Dendritic cell treated with granulocyte-macrophage colony-stimulating factor and Interleukin-4, amounts not matched to agents 40 ng/mL and 50 ng/mL, for 4 days (primary cell): ENCODE measurements around the gene PYDC1.
A peak's percentile ranks its signal among the peaks of the same experiment; 100 is the strongest.
"Not testable (repeated sequence)": the region's sequence is repeated elsewhere in the genome, so short reads cannot be mapped to it uniquely, and the experiment has no call there.

Experiments
- H3K27ac Mint-ChIP-seq: one replicate; pipeline ENCODE4 v1.8.0; 2022; ENCODE audit warnings: mild to moderate bottlenecking, mixed read lengths
- H3K27me3 Mint-ChIP-seq: one replicate; pipeline ENCODE4 v1.8.0; 2022; ENCODE audit warnings: mild to moderate bottlenecking, mixed read lengths
- H3K36me3 Mint-ChIP-seq: one replicate; pipeline ENCODE4 v1.8.0; 2022; ENCODE audit warnings: low read depth, mixed read lengths
- H3K4me1 Mint-ChIP-seq: one replicate; pipeline ENCODE4 v1.8.0; 2022; ENCODE audit warnings: low read depth, mixed read lengths
- H3K4me3 Mint-ChIP-seq: one replicate; pipeline ENCODE4 v1.8.0; 2022; ENCODE audit warnings: mild to moderate bottlenecking, moderate library complexity, mixed read lengths
- H3K9me3 Mint-ChIP-seq: one replicate; pipeline ENCODE4 v1.8.0; 2022; ENCODE audit warnings: mixed read lengths
- intact Hi-C: fragments of 100-400 bp; cut with micrococcal nuclease; formaldehyde crosslinking; loops from one replicate; pipeline ENCODE4 v1.15.0; 2022

The PYDC1 gene

GRCh38 chr16:31196324-31197088, 20.4 kb downstream of the PYDC1 start:
- Mint-ChIP-seq H3K36me3 (peaks cover 85% of the 10 kb centered on the region), H3K27me3 (no peaks in the 10 kb centered on the region), H3K4me3 (no peak overlapping the region), H3K27ac (peak overlapping the region; percentile 48), H3K4me1 (peaks cover 76% of the 10 kb centered on the region), H3K9me3 (no peaks in the 10 kb centered on the region)
- intact Hi-C loops, result no loop called here

- H3K36me3 Mint-ChIP-seq, result peaks cover 85% of the 10 kb centered on the region
- H3K27me3 Mint-ChIP-seq, H3K4me3 Mint-ChIP-seq, H3K9me3 Mint-ChIP-seq, intact Hi-C loops: not testable (repeated sequence)
- peaks cover 76% of the 10 kb centered on the region for H3K4me1 Mint-ChIP-seq
- H3K27ac Mint-ChIP-seq, result peak overlapping the region; percentile 48
These were observed 21.1 kb downstream of the PYDC1 start for GRCh38 chr16:31195861-31196260.

- intact Hi-C loops, result no loop called here
- no peaks in the 10 kb centered on the region for H3K9me3 Mint-ChIP-seq
- H3K4me3 Mint-ChIP-seq, result no peak overlapping the region
- no peak overlapping the region for H3K27ac Mint-ChIP-seq
- peaks cover 90% of the 10 kb centered on the region for H3K36me3 Mint-ChIP-seq
- H3K4me1 Mint-ChIP-seq, result peaks cover 79% of the 10 kb centered on the region
- H3K27me3 Mint-ChIP-seq, result no peaks in the 10 kb centered on the region
These were observed 22.0 kb downstream of the PYDC1 start for GRCh38 chr16:31194898-31195297.

GRCh38 chr16:31193874-31194273, 23.1 kb downstream of the PYDC1 start:
- Mint-ChIP-seq H3K9me3 (no peaks in the 10 kb centered on the region), H3K4me1 (peaks cover 78% of the 10 kb centered on the region), H3K27me3 (no peaks in the 10 kb centered on the region), H3K27ac (no peak overlapping the region), H3K36me3 (peaks cover 90% of the 10 kb centered on the region), H3K4me3 (no peak overlapping the region)
- intact Hi-C loops, result no loop called here

GRCh38 chr16:31192856-31193642, 23.9 kb downstream of the PYDC1 start:
- peaks cover 92% of the 10 kb centered on the region for H3K36me3 Mint-ChIP-seq
- H3K27me3 Mint-ChIP-seq, result no peaks in the 10 kb centered on the region
- no peaks in the 10 kb centered on the region for H3K9me3 Mint-ChIP-seq
- intact Hi-C loops, result no loop called here
- no peak overlapping the region for H3K27ac Mint-ChIP-seq
- H3K4me1 Mint-ChIP-seq, result peaks cover 74% of the 10 kb centered on the region
- H3K4me3 Mint-ChIP-seq, result no peak overlapping the region

GRCh38 chr16:31191697-31192428, 25.1 kb downstream of the PYDC1 start:
- intact Hi-C loops, result no loop called here
- Mint-ChIP-seq H3K27me3 (no peaks in the 10 kb centered on the region), H3K4me1 (peaks cover 77% of the 10 kb centered on the region), H3K9me3 (no peaks in the 10 kb centered on the region), H3K4me3 (no peak overlapping the region), H3K27ac (no peak overlapping the region), H3K36me3 (peaks cover 99% of the 10 kb centered on the region)

- Mint-ChIP-seq H3K27ac (peak overlapping the region; percentile 41), H3K27me3 (no peaks in the 10 kb centered on the region), H3K9me3 (no peaks in the 10 kb centered on the region), H3K36me3 (peaks cover 100% of the 10 kb centered on the region), H3K4me3 (no peak overlapping the region), H3K4me1 (peaks cover 80% of the 10 kb centered on the region)
- intact Hi-C loops, result no loop called here
These were observed 26.0 kb downstream of the PYDC1 start for GRCh38 chr16:31190818-31191444.

- intact Hi-C loops, result no loop called here
- H3K4me3 Mint-ChIP-seq, result no peak overlapping the region
- H3K36me3 Mint-ChIP-seq, result peaks cover 100% of the 10 kb centered on the region
- H3K27me3 Mint-ChIP-seq, result no peaks in the 10 kb centered on the region
- H3K4me1 Mint-ChIP-seq, result peaks cover 84% of the 10 kb centered on the region
- no peaks in the 10 kb centered on the region for H3K9me3 Mint-ChIP-seq
- no peak overlapping the region for H3K27ac Mint-ChIP-seq
These were observed 26.9 kb downstream of the PYDC1 start for GRCh38 chr16:31190061-31190460.

GRCh38 chr16:31189412-31189778, 27.5 kb downstream of the PYDC1 start:
- H3K27ac Mint-ChIP-seq, result no peak overlapping the region
- intact Hi-C loops, result loop anchor here (10.0 kb wide), 1 partner anchor 165 kb away; the partner anchor contains the start of gene ITGAX
- H3K4me3 Mint-ChIP-seq, result no peak overlapping the region
- peaks cover 100% of the 10 kb centered on the region for H3K36me3 Mint-ChIP-seq
- no peaks in the 10 kb centered on the region for H3K9me3 Mint-ChIP-seq
- no peaks in the 10 kb centered on the region for H3K27me3 Mint-ChIP-seq
- H3K4me1 Mint-ChIP-seq, result peaks cover 87% of the 10 kb centered on the region

- Mint-ChIP-seq H3K4me1 (peaks cover 88% of the 10 kb centered on the region), H3K27me3 (no peaks in the 10 kb centered on the region), H3K36me3 (peaks cover 100% of the 10 kb centered on the region), H3K27ac (no peak overlapping the region), H3K9me3 (no peaks in the 10 kb centered on the region), H3K4me3 (no peak overlapping the region)
- intact Hi-C loops, result loop anchor here (10.0 kb wide), 1 partner anchor 166 kb away; the partner anchor contains the start of gene ITGAX
These were observed 28.2 kb downstream of the PYDC1 start for GRCh38 chr16:31188450-31189411.

- no peak overlapping the region for H3K4me3 Mint-ChIP-seq
- H3K27ac Mint-ChIP-seq, result no peak overlapping the region
- peaks cover 88% of the 10 kb centered on the region for H3K4me1 Mint-ChIP-seq
- H3K36me3 Mint-ChIP-seq, result peaks cover 100% of the 10 kb centered on the region
- H3K9me3 Mint-ChIP-seq, result no peaks in the 10 kb centered on the region
- no peaks in the 10 kb centered on the region for H3K27me3 Mint-ChIP-seq
- intact Hi-C loops, result loop anchor here (10.0 kb wide), 1 partner anchor 167 kb away; the partner anchor contains the start of gene ITGAX
These were observed 29.1 kb downstream of the PYDC1 start for GRCh38 chr16:31187808-31188189.

GRCh38 chr16:31186930-31187807, 29.8 kb downstream of the PYDC1 start:
- H3K4me3 Mint-ChIP-seq, result peak overlapping the region; percentile 70
- H3K36me3 Mint-ChIP-seq, result peaks cover 100% of the 10 kb centered on the region
- H3K27ac Mint-ChIP-seq, result peak overlapping the region; percentile 100
- H3K4me1 Mint-ChIP-seq, result peaks cover 94% of the 10 kb centered on the region
- intact Hi-C loops, result loop anchor here (10.0 kb wide), 1 partner anchor 168 kb away; the partner anchor contains the start of gene ITGAX
- H3K27me3 Mint-ChIP-seq, result no peaks in the 10 kb centered on the region
- no peaks in the 10 kb centered on the region for H3K9me3 Mint-ChIP-seq
